K562 (cell line): ENCODE data around the gene COQ8B. TPM values are rescaled to one million over a fixed set of nuclear protein-coding genes. Genes with fewer than 3 reads are reported as not detected.

Experiments
- CC2D1A ChIP-seq: fragments of 450-650 bp; IDR thresholded peaks from 2 replicates; pipeline ENCODE4 v1.6.1; 2017; ENCODE audit warnings: mild to moderate bottlenecking
- EGR1 ChIP-seq: fragments of 450-650 bp; conservative IDR thresholded peaks from 2 replicates; pipeline ENCODE4 v1.6.1; 2017; ENCODE audit warnings: mild to moderate bottlenecking
- ESRRB ChIP-seq: fragments of 250-450 bp; sonication (Bioruptor Pico); IDR thresholded peaks from 2 replicates; pipeline ENCODE4 v1.5.0; 2020; ENCODE audit warnings: mild to moderate bottlenecking, moderate library complexity, borderline replicate concordance
- HMG20A ChIP-seq: fragments of 450-650 bp; formaldehyde crosslinking; conservative IDR thresholded peaks from 2 replicates; pipeline ENCODE4 v1.4.0; 2020; ENCODE audit warnings: mild to moderate bottlenecking, mixed read lengths
- KAT8 ChIP-seq: fragments of 450-650 bp; IDR thresholded peaks from 2 replicates; pipeline ENCODE4 v1.6.1; 2016; ENCODE audit warnings: low read depth, mild to moderate bottlenecking
- NFYB ChIP-seq: IDR thresholded peaks from 2 replicates; pipeline ENCODE4 v1.6.1; 2011; ENCODE audit warnings: mild to moderate bottlenecking, moderate library complexity; ENCODE audit not compliant: insufficient read length; ENCODE audit errors: extremely low read depth
- PHF8 ChIP-seq: fragments of 200-600 bp; sonication (generic); IDR thresholded peaks from 2 replicates; pipeline ENCODE4 v1.6.1; 2012; ENCODE audit warnings: mixed run types, mild to moderate bottlenecking, inconsistent platforms, low read length, moderate library complexity, borderline replicate concordance
- RAD21 ChIP-seq, 2 experiments: fragments of 250-450 bp in 1 of 2; fragments of 450-650 bp in 1 of 2; sonication (Bioruptor Pico) in 1 of 2; formaldehyde crosslinking in 1 of 2; IDR thresholded peaks in 1 of 2; conservative IDR thresholded peaks in 1 of 2; 2 replicates each; pipeline versions ENCODE4 v1.4.0 to v1.8.0; 2020 to 2022; ENCODE audit warnings: mild to moderate bottlenecking in 2 of 2, moderate library complexity in 1 of 2
- RHOXF2B ChIP-seq: fragments of 250-450 bp; sonication (Bioruptor Pico); conservative IDR thresholded peaks from 2 replicates; pipeline ENCODE4 v1.5.1; 2021
- SAFB2 ChIP-seq: fragments of 200-400 bp; formaldehyde crosslinking; IDR thresholded peaks from 2 replicates; pipeline ENCODE4 v1.6.1; 2018; ENCODE audit warnings: borderline replicate concordance, low read length, low read depth, moderate library complexity; ENCODE audit not compliant: severe bottlenecking
- SIRT6 ChIP-seq: IDR thresholded peaks from one replicate; pipeline ENCODE4 v1.6.1; 2012; ENCODE audit warnings: low read depth, mild to moderate bottlenecking, control low read depth, inconsistent platforms, low read length, moderate library complexity
- TEAD2 ChIP-seq: fragments of 450-650 bp; IDR thresholded peaks from 2 replicates; pipeline ENCODE4 v1.6.1; 2016; ENCODE audit warnings: missing genetic modification characterization, control low read depth, missing compliant biosample characterization
- TRIM28 ChIP-seq: fragments of 450-650 bp; IDR thresholded peaks from 2 replicates; pipeline ENCODE4 v1.6.1; 2017
- ZBTB17 ChIP-seq: fragments of 450-650 bp; formaldehyde crosslinking; IDR thresholded peaks from 2 replicates; pipeline ENCODE4 v1.4.0; 2020; ENCODE audit warnings: mild to moderate bottlenecking
- ZFP1 ChIP-seq: fragments of 450-650 bp; formaldehyde crosslinking; IDR thresholded peaks from 2 replicates; pipeline ENCODE4 v1.4.0; 2020; ENCODE audit warnings: mild to moderate bottlenecking, mixed read lengths
- ZNF124 ChIP-seq: sonication (generic); formaldehyde crosslinking; IDR thresholded peaks from 2 replicates; pipeline ENCODE4 v1.8.1; 2022; ENCODE audit warnings: missing genetic modification reagents
- ZNF175 ChIP-seq: fragments of 200-800 bp; sonication (Bioruptor generic); IDR thresholded peaks from 2 replicates; pipeline ENCODE4 v1.6.1; 2016; ENCODE audit warnings: low read depth, mild to moderate bottlenecking, missing genetic modification characterization, missing compliant biosample characterization
- ZNF444 ChIP-seq: fragments of 250-450 bp; sonication (Bioruptor Pico); IDR thresholded peaks from 2 replicates; pipeline ENCODE4 v1.4.0; 2020; ENCODE audit warnings: mild to moderate bottlenecking, moderate library complexity
- polyA plus RNA-seq, 8 experiments: library from polyadenylated mRNA; depleted of rRNA in 4 of 8; stranded (reverse) in 5 of 8; unstranded in 3 of 8; fragments of >200 nt; fragmentation: Nextera tagmentation in 2 of 8; fragmentation: Illumina TruSeq in 1 of 8; extraction: Ambion mirVana in 2 of 8; extraction: Trizol in 1 of 8; gene quantifications; 2 replicates each; pipeline versions ENCODE4 v1.2.1 to v1.2.3, GENCODE V29; 2011 to 2014; ENCODE audit warnings: inconsistent platforms in 1 of 8, missing spikeins in 1 of 8
- total RNA-seq, 7 experiments: library from RNA; depleted of rRNA in 6 of 7; stranded (reverse); fragments of >200 nt in 6 of 7; fragmentation: Illumina TruSeq in 2 of 7; extraction: Trizol in 2 of 7; gene quantifications; 2 replicates each; pipeline versions ENCODE4 v1.2.1 to v1.2.3, GENCODE V29; 2011 to 2021; ENCODE audit warnings: low replicate concordance in 1 of 7
- TF ChIP-seq, protein P1 (sequence below): fragments of 250-450 bp; sonication (Bioruptor Pico); IDR thresholded peaks from 2 replicates; pipeline ENCODE4 v1.4.0; 2020; ENCODE audit warnings: borderline replicate concordance
- TF ChIP-seq, protein P2 (sequence below): fragments of 450-650 bp; conservative IDR thresholded peaks from 2 replicates; pipeline ENCODE4 v1.6.1; 2016; ENCODE audit warnings: missing genetic modification characterization, low read depth, mild to moderate bottlenecking, missing compliant biosample characterization, moderate library complexity
- TF ChIP-seq, protein P3 (sequence below): sonication (generic); formaldehyde crosslinking; IDR thresholded peaks from 2 replicates; pipeline ENCODE4 v1.8.1; 2023; ENCODE audit warnings: mild to moderate bottlenecking, missing genetic modification reagents
- TF ChIP-seq, protein P4 (sequence below): fragments of 250-450 bp; sonication (Bioruptor Pico); IDR thresholded peaks from 2 replicates; pipeline ENCODE4 v1.9.0; 2021; ENCODE audit warnings: mild to moderate bottlenecking, inconsistent platforms

COQ8B gene
- total and polyA plus RNA-seq, 9 of the 15 experiments (the other 6 are each of a cell fraction or from before 2014, with no cell fraction given) = 0.41 to 32.3 (median 12.9) TPM

DNA sequence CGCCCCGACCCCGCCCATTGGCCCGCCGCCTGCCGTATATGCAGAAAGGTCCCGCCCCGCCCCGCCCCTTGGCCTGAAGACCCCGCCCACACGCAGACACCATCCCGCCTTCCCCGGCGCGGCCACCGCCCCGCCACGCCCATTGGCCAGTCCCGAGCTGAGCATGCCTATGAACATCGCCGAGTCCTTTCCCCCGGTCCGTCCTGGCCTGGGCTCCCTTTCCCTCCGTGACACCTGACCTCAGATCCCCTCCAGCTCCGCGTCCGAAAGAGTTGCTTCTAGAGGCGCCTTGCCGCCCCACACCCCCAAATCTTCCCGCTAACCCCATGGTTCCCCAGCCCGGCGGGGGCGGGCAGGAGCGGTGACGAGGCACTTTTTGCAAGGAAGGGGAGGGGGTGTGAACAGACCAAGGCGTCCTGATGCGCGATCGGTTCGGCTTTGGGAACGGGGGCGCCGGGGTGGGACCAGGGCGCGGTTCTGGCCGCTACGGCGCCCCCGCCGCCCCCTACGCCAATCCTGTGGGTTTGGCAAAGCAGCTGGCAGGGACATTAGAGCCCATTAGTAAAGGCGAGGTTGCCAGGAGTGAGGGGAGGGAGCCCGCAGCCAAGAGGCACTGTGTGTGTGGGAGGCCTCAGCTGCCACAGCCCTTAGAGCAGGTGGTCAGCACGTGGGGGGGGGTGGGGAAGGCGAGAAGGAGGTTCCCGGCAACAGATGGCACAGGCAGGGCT, 25.8 kb downstream of the COQ8B start (continued):
- TF ChIP-seq, protein P1, sequence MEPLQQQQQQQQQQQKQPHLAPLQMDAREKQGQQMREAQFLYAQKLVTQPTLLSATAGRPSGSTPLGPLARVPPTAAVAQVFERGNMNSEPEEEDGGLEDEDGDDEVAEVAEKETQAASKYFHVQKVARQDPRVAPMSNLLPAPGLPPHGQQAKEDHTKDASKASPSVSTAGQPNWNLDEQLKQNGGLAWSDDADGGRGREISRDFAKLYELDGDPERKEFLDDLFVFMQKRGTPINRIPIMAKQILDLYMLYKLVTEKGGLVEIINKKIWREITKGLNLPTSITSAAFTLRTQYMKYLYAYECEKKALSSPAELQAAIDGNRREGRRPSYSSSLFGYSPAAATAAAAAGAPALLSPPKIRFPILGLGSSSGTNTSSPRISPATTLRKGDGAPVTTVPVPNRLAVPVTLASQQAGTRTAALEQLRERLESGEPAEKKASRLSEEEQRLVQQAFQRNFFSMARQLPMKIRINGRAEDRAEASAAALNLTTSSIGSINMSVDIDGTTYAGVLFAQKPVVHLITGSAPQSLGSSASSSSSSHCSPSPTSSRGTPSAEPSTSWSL (CRISPR knock-in tag) = no peak
- TF ChIP-seq ZNF175 = peak; percentile 16; the same call in 1 of the 2 replicates
- TF ChIP-seq HMG20A (CRISPR knock-in tag) = no peak
- 0 out of 4 replicates have a peak, but pooled peaks of 1 of the 2 experiments have one; percentile 10 for TF ChIP-seq RAD21 (CRISPR knock-in tag; conservative IDR thresholded peaks at IDR 0.05 in 1 of 2, IDR thresholded peaks at IDR 0.05 in 1 of 2)
- no peak for TF ChIP-seq ESRRB
- no peak for TF ChIP-seq KAT8
- TF ChIP-seq SAFB2 = no peak
- TF ChIP-seq, protein P2, sequence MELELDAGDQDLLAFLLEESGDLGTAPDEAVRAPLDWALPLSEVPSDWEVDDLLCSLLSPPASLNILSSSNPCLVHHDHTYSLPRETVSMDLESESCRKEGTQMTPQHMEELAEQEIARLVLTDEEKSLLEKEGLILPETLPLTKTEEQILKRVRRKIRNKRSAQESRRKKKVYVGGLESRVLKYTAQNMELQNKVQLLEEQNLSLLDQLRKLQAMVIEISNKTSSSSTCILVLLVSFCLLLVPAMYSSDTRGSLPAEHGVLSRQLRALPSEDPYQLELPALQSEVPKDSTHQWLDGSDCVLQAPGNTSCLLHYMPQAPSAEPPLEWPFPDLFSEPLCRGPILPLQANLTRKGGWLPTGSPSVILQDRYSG = no peak; the same call in 1 of the 2 replicates
- TF ChIP-seq RHOXF2B (CRISPR knock-in tag) = no peak
- peak; percentile 58; the same call in 1 of the 2 replicates for TF ChIP-seq PHF8
- TF ChIP-seq, protein P3, sequence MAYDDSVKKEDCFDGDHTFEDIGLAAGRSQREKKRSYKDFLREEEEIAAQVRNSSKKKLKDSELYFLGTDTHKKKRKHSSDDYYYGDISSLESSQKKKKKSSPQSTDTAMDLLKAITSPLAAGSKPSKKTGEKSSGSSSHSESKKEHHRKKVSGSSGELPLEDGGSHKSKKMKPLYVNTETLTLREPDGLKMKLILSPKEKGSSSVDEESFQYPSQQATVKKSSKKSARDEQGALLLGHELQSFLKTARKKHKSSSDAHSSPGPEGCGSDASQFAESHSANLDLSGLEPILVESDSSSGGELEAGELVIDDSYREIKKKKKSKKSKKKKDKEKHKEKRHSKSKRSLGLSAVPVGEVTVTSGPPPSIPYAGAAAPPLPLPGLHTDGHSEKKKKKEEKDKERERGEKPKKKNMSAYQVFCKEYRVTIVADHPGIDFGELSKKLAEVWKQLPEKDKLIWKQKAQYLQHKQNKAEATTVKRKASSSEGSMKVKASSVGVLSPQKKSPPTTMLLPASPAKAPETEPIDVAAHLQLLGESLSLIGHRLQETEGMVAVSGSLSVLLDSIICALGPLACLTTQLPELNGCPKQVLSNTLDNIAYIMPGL (CRISPR knock-in tag) = no peak
- TF ChIP-seq SIRT6 = no peak
- TF ChIP-seq ZFP1 (CRISPR knock-in tag) = no peak
- peak; percentile 59; the same call in 1 of the 2 replicates for TF ChIP-seq TRIM28
- no peak for TF ChIP-seq ZNF444 (CRISPR knock-in tag)
- peak; percentile 49 for TF ChIP-seq NFYB
- TF ChIP-seq CC2D1A = no peak
- TF ChIP-seq ZBTB17 (CRISPR knock-in tag) = no peak; the same call in 1 of the 2 replicates
- TF ChIP-seq ZNF124 = no peak
- TF ChIP-seq EGR1 = peak; percentile 98
- TF ChIP-seq TEAD2 (tag) = no peak
- TF ChIP-seq, protein P4, sequence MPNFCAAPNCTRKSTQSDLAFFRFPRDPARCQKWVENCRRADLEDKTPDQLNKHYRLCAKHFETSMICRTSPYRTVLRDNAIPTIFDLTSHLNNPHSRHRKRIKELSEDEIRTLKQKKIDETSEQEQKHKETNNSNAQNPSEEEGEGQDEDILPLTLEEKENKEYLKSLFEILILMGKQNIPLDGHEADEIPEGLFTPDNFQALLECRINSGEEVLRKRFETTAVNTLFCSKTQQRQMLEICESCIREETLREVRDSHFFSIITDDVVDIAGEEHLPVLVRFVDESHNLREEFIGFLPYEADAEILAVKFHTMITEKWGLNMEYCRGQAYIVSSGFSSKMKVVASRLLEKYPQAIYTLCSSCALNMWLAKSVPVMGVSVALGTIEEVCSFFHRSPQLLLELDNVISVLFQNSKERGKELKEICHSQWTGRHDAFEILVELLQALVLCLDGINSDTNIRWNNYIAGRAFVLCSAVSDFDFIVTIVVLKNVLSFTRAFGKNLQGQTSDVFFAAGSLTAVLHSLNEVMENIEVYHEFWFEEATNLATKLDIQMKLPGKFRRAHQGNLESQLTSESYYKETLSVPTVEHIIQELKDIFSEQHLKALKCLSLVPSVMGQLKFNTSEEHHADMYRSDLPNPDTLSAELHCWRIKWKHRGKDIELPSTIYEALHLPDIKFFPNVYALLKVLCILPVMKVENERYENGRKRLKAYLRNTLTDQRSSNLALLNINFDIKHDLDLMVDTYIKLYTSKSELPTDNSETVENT (CRISPR knock-in tag) = no peak
